GM19193 (cell line): Measurements from ENCODE around the gene PLK5.

Experiments used
- POLR2A ChIP-seq: IDR thresholded peaks from 4 replicates; pipeline ENCODE4 v1.6.1; 2011; ENCODE audit not compliant: insufficient read depth, insufficient read length; ENCODE audit errors: extremely low read depth

The PLK5 gene

GRCh38 chr19:1523412-1524286 is at the start of gene PLK5:
Gene PLK5, plus strand, starts transcription at chr19:1524077. Its CDS starts 2,920 bp downstream, at chr19:1526997.
- no peak for TF ChIP-seq POLR2A

- no peak for TF ChIP-seq POLR2A
Measured at GRCh38 chr19:1474765-1475351, 49.0 kb upstream of the PLK5 start.

DNA sequence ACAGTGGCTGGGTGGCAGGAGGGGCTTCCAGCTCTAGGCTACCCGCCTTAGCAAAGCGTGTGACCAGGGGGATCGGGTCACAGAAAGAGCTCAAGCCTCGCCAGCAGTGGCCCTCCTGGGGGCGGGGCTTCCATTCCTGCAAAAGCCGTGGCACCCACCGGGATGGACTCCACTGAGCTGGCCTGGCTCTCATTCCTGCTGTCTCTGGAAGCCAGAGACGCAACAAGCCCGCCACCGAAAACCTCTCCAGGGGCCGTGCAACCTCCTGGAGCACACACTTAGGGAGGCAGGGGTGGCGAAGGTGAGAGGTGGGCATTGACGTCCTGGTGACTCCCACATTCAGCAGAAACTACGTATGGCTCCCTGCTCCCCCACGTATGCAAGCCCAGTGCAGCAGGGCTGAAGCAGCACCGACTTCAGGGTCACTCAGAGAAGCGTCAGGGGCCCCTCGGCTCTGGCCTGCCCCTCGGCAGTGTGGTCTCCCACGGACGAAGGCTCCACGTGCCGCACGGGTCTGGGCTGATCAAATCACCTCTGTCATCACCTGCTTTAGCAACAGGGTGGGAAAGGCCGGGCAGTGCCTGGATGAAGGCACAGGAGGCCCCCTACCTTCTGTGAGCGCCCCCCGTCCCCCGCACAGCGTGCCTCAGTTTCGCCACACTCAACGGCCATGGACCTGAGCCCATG is 48.0 kb upstream of the PLK5 start:
- TF ChIP-seq POLR2A = no peak

- peak; percentile 88 for TF ChIP-seq POLR2A
Measured at GRCh38 chr19:1478934-1479707, 44.8 kb upstream of the PLK5 start, which contains the start of gene C19orf25. Gene C19orf25, minus strand, starts transcription at chr19:1479215. Its CDS starts 312 bp downstream, at chr19:1478903.

DNA sequence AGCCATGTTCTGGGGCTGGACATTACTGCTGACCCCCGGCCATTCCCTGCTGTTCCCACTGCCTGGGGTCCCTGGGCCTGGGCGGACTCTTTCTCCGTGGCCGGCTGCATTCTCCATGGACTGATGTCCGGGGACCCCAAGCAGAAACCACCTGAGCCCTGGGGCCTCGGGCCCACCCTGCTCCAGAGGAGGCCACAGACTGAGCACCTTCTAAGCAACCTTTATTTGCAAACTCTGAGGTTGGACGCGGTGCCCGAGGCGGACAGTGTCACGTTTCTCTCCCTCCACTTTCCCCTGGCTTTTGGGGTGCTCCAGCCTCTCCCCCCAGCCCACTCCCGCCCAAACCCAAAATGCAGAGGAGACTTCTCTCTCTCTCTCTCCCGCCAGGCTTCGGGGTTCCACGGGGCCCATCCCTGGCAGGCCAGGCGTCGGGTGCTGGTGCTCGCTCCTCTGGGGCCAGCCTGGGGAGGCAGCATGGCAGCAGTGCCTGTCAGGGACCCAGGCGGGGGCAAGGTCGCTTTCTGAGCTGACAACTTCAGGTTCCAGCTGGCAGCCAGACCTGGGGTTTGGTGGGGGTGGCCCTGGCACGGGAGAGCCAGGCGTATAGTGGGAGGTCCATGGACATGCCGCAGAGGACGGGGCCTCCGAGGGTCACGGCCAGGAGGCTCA is 42.5 kb upstream of the PLK5 start:
- no peak for TF ChIP-seq POLR2A

- TF ChIP-seq POLR2A = no peak
Measured at GRCh38 chr19:1481893-1482360, 42.0 kb upstream of the PLK5 start.

DNA sequence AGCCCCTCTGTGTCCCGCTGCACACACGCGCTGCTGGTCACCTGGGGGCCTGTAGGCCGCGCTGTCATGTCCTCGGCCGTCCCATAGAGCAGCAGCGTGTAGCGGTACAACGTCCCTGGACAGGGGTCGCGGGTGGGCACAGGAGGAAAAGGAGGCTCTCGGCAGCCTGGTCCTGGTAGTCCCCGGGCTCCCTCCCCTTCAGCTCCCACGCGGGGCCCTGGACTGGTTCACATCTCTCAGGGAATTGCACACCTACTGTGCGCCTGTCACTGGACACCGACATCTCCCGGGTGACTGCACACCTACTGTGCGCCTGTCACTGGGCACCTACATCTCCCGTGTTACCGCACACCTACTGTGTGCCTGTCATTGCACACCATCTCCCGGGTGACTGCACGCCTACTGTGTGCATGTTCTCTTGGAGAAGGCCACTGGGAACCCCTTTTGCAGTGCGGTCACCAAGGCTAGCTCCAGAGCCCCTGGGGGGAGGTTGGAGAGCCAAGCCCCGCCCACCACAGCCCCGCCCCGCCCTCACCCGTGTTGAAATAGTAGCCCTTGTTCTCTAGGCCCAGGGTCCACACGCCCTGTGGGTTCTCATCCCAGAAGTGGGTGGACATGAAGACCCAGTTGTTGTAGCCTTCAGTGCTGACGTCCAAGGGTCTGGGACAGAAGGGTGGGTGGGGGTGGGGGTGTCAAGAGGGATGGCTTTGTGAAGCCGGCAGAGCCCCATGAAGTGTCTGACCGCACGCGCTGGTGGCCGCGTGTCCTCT is 41.3 kb upstream of the PLK5 start:
- TF ChIP-seq POLR2A = no peak

GRCh38 chr19:1483131-1483978 is 40.5 kb upstream of the PLK5 start:
- no peak for TF ChIP-seq POLR2A

GRCh38 chr19:1483979-1484428 is 39.9 kb upstream of the PLK5 start:
- TF ChIP-seq POLR2A = no peak

GRCh38 chr19:1486720-1487575 is 36.9 kb upstream of the PLK5 start:
- TF ChIP-seq POLR2A = no peak

DNA sequence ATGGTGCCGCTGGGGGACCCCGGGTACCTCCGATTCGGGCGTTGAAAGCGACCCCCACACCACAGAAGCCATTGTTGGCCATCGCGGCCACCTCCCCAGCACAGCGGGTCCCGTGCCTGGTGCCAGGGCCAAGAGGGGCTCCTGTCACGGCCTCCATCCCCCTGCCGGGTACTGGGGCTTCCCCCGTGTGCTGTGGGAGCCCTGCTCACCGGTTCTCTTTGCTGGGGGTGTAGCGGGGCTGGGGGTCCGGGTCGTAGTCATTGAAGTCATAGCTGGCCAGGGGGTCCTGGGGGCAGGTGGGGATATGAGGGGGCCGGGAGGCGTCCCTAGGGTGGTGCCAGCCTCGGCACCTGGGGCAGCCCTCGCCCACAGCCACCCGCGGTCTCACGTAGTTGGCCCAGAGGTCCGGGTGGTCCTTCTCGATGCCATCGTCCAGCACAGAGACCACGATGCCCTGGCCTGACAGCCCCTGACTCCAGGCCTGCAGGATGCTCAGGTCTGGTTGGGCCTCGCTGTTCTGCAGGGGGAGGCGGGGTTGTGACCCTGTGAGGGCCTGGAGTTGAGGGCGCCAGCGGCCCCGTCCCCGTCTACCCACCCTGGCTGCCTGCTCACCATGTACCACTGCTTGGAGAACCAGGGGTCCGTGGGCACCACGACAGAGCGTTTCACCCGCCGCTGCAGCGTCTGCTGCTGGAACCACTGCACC is 36.1 kb upstream of the PLK5 start:
- no peak for TF ChIP-seq POLR2A
